ENCODE measurements around the gene EMC1.

EMC1 gene

GRCh38 chr1:19178734-19179398 lies 72.5 kb downstream of the EMC1 start:
- DNase-seq: no peak
- TF ChIP-seq CTCF (IDR thresholded peaks at IDR 0.05; ENCODE audit: borderline replicate concordance, extremely low read depth, low read length, poor library complexity, severe bottlenecking) (no peak), EZH2 (IDR thresholded peaks at IDR 0.05; ENCODE audit: borderline replicate concordance, low read depth, low read length, severe bottlenecking) (no peak)
- Histone ChIP-seq H3K27me3 (ENCODE audit: insufficient read depth, low read length, poor library complexity) (no peaks in the 10 kb centered on the region), H3K27ac (ENCODE audit: low read length) (no peak overlapping the region), H2AFZ (ENCODE audit: low read depth, low read length) (no peak overlapping the region), H4K20me1 (ENCODE audit: insufficient read depth, low read length) (no peaks in the 10 kb centered on the region; the same call in 1 of the 2 replicates), H3K4me3 (ENCODE audit: low read depth in 1 of 2, low read length in 2 of 2) (no peak overlapping the region), H3K9me3 (ENCODE audit: insufficient read depth, low read length, severe bottlenecking) (no peaks in the 10 kb centered on the region), H3K36me3 (ENCODE audit: insufficient read depth, low read length) (peaks cover 100% of the 10 kb centered on the region), H3K4me1 (ENCODE audit: insufficient read depth, low read length) (no peaks in the 10 kb centered on the region), H3K9ac (ENCODE audit: low read depth, low read length) (no peak overlapping the region), H3K4me2 (ENCODE audit: insufficient read depth, low read length) (no peak overlapping the region), H3K79me2 (ENCODE audit: insufficient read depth, low read length) (no peaks in the 10 kb centered on the region; the same call in 1 of the 2 replicates)
- ATAC-seq (ENCODE audit: insufficient read depth, low read depth): no peak

- Histone ChIP-seq H4K20me1 (ENCODE audit: insufficient read depth, low read length) (no peaks in the 10 kb centered on the region; the same call in 1 of the 2 replicates), H3K36me3 (ENCODE audit: insufficient read depth, low read length) (peaks cover 100% of the 10 kb centered on the region), H3K4me2 (ENCODE audit: insufficient read depth, low read length) (no peak overlapping the region), H3K9me3 (ENCODE audit: insufficient read depth, low read length, severe bottlenecking) (no peaks in the 10 kb centered on the region), H2AFZ (ENCODE audit: low read depth, low read length) (no peak overlapping the region), H3K4me3 (ENCODE audit: low read depth in 1 of 2, low read length in 2 of 2) (no peak overlapping the region), H3K27ac (ENCODE audit: low read length) (no peak overlapping the region), H3K4me1 (ENCODE audit: insufficient read depth, low read length) (no peaks in the 10 kb centered on the region), H3K27me3 (ENCODE audit: insufficient read depth, low read length, poor library complexity) (no peaks in the 10 kb centered on the region), H3K79me2 (ENCODE audit: insufficient read depth, low read length) (no peaks in the 10 kb centered on the region; the same call in 1 of the 2 replicates), H3K9ac (ENCODE audit: low read depth, low read length) (no peak overlapping the region)
- DNase-seq (no peak), ATAC-seq (ENCODE audit: insufficient read depth, low read depth) (no peak)
- TF ChIP-seq CTCF (IDR thresholded peaks at IDR 0.05; ENCODE audit: borderline replicate concordance, extremely low read depth, low read length, poor library complexity, severe bottlenecking) (no peak), EZH2 (IDR thresholded peaks at IDR 0.05; ENCODE audit: borderline replicate concordance, low read depth, low read length, severe bottlenecking) (no peak)
These were observed 73.5 kb downstream of the EMC1 start for GRCh38 chr1:19177811-19178210.

GRCh38 chr1:19169642-19170041 lies 81.7 kb downstream of the EMC1 start:
- Histone ChIP-seq H4K20me1 (ENCODE audit: insufficient read depth, low read length) (no peaks in the 10 kb centered on the region), H3K27me3 (ENCODE audit: insufficient read depth, low read length, poor library complexity) (no peaks in the 10 kb centered on the region), H2AFZ (ENCODE audit: low read depth, low read length) (no peak overlapping the region), H3K4me1 (ENCODE audit: insufficient read depth, low read length) (no peaks in the 10 kb centered on the region), H3K4me2 (ENCODE audit: insufficient read depth, low read length) (no peak overlapping the region), H3K9me3 (ENCODE audit: insufficient read depth, low read length, severe bottlenecking) (no peaks in the 10 kb centered on the region), H3K27ac (ENCODE audit: low read length) (no peak overlapping the region), H3K4me3 (ENCODE audit: low read depth in 1 of 2, low read length in 2 of 2) (no peak overlapping the region), H3K9ac (ENCODE audit: low read depth, low read length) (no peak overlapping the region), H3K36me3 (ENCODE audit: insufficient read depth, low read length) (peaks cover 94% of the 10 kb centered on the region), H3K79me2 (ENCODE audit: insufficient read depth, low read length) (no peaks in the 10 kb centered on the region)
- TF ChIP-seq CTCF (IDR thresholded peaks at IDR 0.05; ENCODE audit: borderline replicate concordance, extremely low read depth, low read length, poor library complexity, severe bottlenecking) (no peak), EZH2 (IDR thresholded peaks at IDR 0.05; ENCODE audit: borderline replicate concordance, low read depth, low read length, severe bottlenecking) (no peak)
- no peak for ATAC-seq (ENCODE audit: insufficient read depth, low read depth)
- no peak for DNase-seq
